ENCODE data around the gene RBMS1. TPM values are rescaled to one million over a fixed set of nuclear protein-coding genes. Genes with fewer than 3 reads are reported as not detected.
"Not testable (repeated sequence)": the region's sequence is repeated elsewhere in the genome, so short reads cannot be mapped to it uniquely, and the experiment has no call there.

The RBMS1 gene
- total and polyA plus RNA-seq, 4 donors = 7.9 to 23.5 (median 15.5) TPM

- TF ChIP-seq MAX (IDR thresholded peaks at IDR 0.05) (no peak), HNF4G (IDR thresholded peaks at IDR 0.05) (no peak), RAD21 (IDR thresholded peaks at IDR 0.05) (no peak), FOXA1 (IDR thresholded peaks at IDR 0.05) (no peak), ZBTB33 (IDR thresholded peaks at IDR 0.05) (no peak), RXRA (IDR thresholded peaks at IDR 0.05) (no peak), TAF1 (conservative IDR thresholded peaks at IDR 0.05) (no peak), FOXA2 (IDR thresholded peaks at IDR 0.05) (no peak), GABPA (IDR thresholded peaks at IDR 0.05 in 1 of 2, conservative IDR thresholded peaks at IDR 0.05 in 1 of 2) (no peak), NR2F2 (IDR thresholded peaks at IDR 0.05) (no peak), HNF4A (conservative IDR thresholded peaks at IDR 0.05) (no peak), YY1 (IDR thresholded peaks at IDR 0.05) (no peak), JUND (IDR thresholded peaks at IDR 0.05) (no peak), ATF3 (IDR thresholded peaks at IDR 0.05) (no peak)
Observed at GRCh38 chr2:160423126-160423525, 70.5 kb downstream of the RBMS1 start.

GRCh38 chr2:160421646-160422501, 71.7 kb downstream of the RBMS1 start:
- H3K9ac ChIP-seq (ENCODE audit: low read depth in 1 of 2, low read length in 2 of 2); DNase-seq (ENCODE audit: low spot score); H3K4me3 ChIP-seq (ENCODE audit: low read depth in 1 of 3, low read length in 3 of 3); H3K9me3 ChIP-seq (ENCODE audit: control insufficient read depth in 4 of 4, low read length in 3 of 4); H3K36me3 ChIP-seq (ENCODE audit: control insufficient read depth in 4 of 4, insufficient read depth in 3 of 4, low read depth in 1 of 4, low read length in 3 of 4); H3K27ac ChIP-seq (ENCODE audit: low read depth in 1 of 2, low read length in 2 of 2); H3K27me3 ChIP-seq (ENCODE audit: control insufficient read depth in 4 of 4, insufficient read depth in 4 of 4, low read length in 3 of 4); H3K4me1 ChIP-seq (ENCODE audit: control insufficient read depth in 4 of 4, insufficient read depth in 4 of 4, low read length in 3 of 4): not testable (repeated sequence)
- WGBS = 92% methylated on average over 3 of the region's 3 CpGs

More at GRCh38 chr2:160423126-160423525, 70.5 kb downstream of the RBMS1 start:
- 92% methylated on average over 4 of the region's 4 CpGs for WGBS
- Histone ChIP-seq H3K4me1 (ENCODE audit: control insufficient read depth in 4 of 4, insufficient read depth in 4 of 4, low read length in 3 of 4) (peaks cover 0 to 2% (median 0%) of the 10 kb centered on the region in 4 donors), H3K27ac (ENCODE audit: low read depth in 1 of 2, low read length in 2 of 2) (no peak overlapping the region), H3K9me3 (ENCODE audit: control insufficient read depth in 4 of 4, low read length in 3 of 4) (no peaks in the 10 kb centered on the region), H3K27me3 (ENCODE audit: control insufficient read depth in 4 of 4, insufficient read depth in 4 of 4, low read length in 3 of 4) (no peaks in the 10 kb centered on the region), H3K4me3 (ENCODE audit: low read depth in 1 of 3, low read length in 3 of 3) (no peak overlapping the region), H3K36me3 (ENCODE audit: control insufficient read depth in 4 of 4, insufficient read depth in 3 of 4, low read depth in 1 of 4, low read length in 3 of 4) (no peaks in the 10 kb centered on the region), H3K9ac (ENCODE audit: low read depth in 1 of 2, low read length in 2 of 2) (no peak overlapping the region)
- no peak for DNase-seq (ENCODE audit: low spot score)

GRCh38 chr2:160420711-160421110, 72.9 kb downstream of the RBMS1 start:
- no peak overlapping the region for H3K27ac ChIP-seq (ENCODE audit: low read depth in 1 of 2, low read length in 2 of 2)
- H3K36me3 ChIP-seq (ENCODE audit: control insufficient read depth in 4 of 4, insufficient read depth in 3 of 4, low read depth in 1 of 4, low read length in 3 of 4) = no peaks in the 10 kb centered on the region
- WGBS = 96% methylated on average over 4 of the region's 4 CpGs
- no peaks in the 10 kb centered on the region for H3K27me3 ChIP-seq (ENCODE audit: control insufficient read depth in 4 of 4, insufficient read depth in 4 of 4, low read length in 3 of 4)
- H3K4me3 ChIP-seq (ENCODE audit: low read depth in 1 of 3, low read length in 3 of 3) = no peak overlapping the region
- H3K9me3 ChIP-seq (ENCODE audit: control insufficient read depth in 4 of 4, low read length in 3 of 4) = no peaks in the 10 kb centered on the region
- TF ChIP-seq YY1 (IDR thresholded peaks at IDR 0.05) (no peak), REST (IDR thresholded peaks at IDR 0.05) (no peak), CTCF (IDR thresholded peaks at IDR 0.05; ENCODE audit: low read depth, low read length, missing input control) (no peak), RAD21 (IDR thresholded peaks at IDR 0.05) (no peak), HNF4A (conservative IDR thresholded peaks at IDR 0.05) (no peak), EGR1 (IDR thresholded peaks at IDR 0.05; ENCODE audit: low read depth in 2 of 2) (no peak), GABPA (IDR thresholded peaks at IDR 0.05 in 1 of 2, conservative IDR thresholded peaks at IDR 0.05 in 1 of 2) (no peak), ATF3 (IDR thresholded peaks at IDR 0.05) (no peak), NR2F2 (IDR thresholded peaks at IDR 0.05) (no peak), FOXA1 (IDR thresholded peaks at IDR 0.05) (no peak), TAF1 (conservative IDR thresholded peaks at IDR 0.05) (no peak), FOXA2 (IDR thresholded peaks at IDR 0.05) (no peak)
- H3K4me1 ChIP-seq (ENCODE audit: control insufficient read depth in 4 of 4, insufficient read depth in 4 of 4, low read length in 3 of 4) = peaks cover 0 to 2% (median 0%) of the 10 kb centered on the region in 4 donors
- DNase-seq (ENCODE audit: low spot score) = no peak
- no peak overlapping the region for H3K9ac ChIP-seq (ENCODE audit: low read depth in 1 of 2, low read length in 2 of 2)
